OCI-LY7 (cell line): ENCODE results near the gene OR52H1.

Experiments
- EZH2phosphoT487 ChIP-seq: fragments of 200-600 bp; sonication (generic); IDR thresholded peaks from 2 replicates; pipeline ENCODE4 v1.6.1; 2018; ENCODE audit warnings: low read depth, borderline replicate concordance, mild to moderate bottlenecking, mixed run types, antibody characterized with exemption, low read length, moderate library complexity, mixed read lengths
- TF ChIP-seq, protein P1 (sequence below): fragments of 200-600 bp; sonication (generic); conservative IDR thresholded peaks from 2 replicates; pipeline ENCODE4 v1.5.1; 2014; ENCODE audit warnings: mild to moderate bottlenecking, antibody characterized with exemption, low read length, moderate library complexity, mixed read lengths

DNA sequence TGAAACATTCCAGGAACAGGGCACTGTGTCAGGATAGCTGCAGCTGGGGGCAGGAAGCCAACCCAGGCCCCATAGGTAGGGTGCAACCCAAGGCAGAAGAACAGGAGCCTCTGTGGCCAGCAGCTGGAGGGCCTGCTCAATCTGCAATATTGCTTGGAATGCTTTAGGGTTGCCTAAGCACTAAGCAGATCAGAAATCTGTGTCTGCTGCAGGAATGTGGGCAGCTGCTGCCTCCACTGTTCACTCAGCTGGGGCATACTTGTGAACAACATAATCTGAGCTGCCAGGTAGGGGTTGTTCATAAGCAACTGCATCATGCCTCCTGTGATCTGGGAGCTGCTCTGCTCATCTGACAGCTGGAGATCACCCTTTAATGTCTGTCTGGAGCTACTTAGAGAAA lies 33.5 kb downstream of the OR52H1 start:
- TF ChIP-seq, protein P1, sequence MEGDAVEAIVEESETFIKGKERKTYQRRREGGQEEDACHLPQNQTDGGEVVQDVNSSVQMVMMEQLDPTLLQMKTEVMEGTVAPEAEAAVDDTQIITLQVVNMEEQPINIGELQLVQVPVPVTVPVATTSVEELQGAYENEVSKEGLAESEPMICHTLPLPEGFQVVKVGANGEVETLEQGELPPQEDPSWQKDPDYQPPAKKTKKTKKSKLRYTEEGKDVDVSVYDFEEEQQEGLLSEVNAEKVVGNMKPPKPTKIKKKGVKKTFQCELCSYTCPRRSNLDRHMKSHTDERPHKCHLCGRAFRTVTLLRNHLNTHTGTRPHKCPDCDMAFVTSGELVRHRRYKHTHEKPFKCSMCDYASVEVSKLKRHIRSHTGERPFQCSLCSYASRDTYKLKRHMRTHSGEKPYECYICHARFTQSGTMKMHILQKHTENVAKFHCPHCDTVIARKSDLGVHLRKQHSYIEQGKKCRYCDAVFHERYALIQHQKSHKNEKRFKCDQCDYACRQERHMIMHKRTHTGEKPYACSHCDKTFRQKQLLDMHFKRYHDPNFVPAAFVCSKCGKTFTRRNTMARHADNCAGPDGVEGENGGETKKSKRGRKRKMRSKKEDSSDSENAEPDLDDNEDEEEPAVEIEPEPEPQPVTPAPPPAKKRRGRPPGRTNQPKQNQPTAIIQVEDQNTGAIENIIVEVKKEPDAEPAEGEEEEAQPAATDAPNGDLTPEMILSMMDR: no peak
- TF ChIP-seq EZH2phosphoT487: no peak
